Upper lobe of left lung (tissue), 6 donors: Measurements from ENCODE around the gene IL1RAPL1. TPM values are rescaled to one million over a fixed set of nuclear protein-coding genes. Genes with fewer than 3 reads are reported as not detected.

ENCODE experiments used
- ATAC-seq, 2 donors: fragments of 200-7000 bp; cut with Tn5 transposase; one replicate each; pipeline ENCODE4 v1.9.1; 2022; ENCODE audit warnings: mild to moderate bottlenecking in 2 of 2, moderate library complexity in 2 of 2; ENCODE audit not compliant: low FRiP score in 2 of 2
- DNase-seq, 2 donors: peaks; one replicate each; pipeline ENCODE4 v3.0.0-alpha.2; 2019 to 2020
- H3K27ac ChIP-seq, 4 donors: fragments of 200-600 bp; sonication (generic); one replicate each; pipeline ENCODE4 v1.5.1; 2016 to 2019
- H3K27me3 ChIP-seq, 4 donors: fragments of 200-600 bp; sonication (generic); one replicate each; pipeline ENCODE4 v1.5.1; 2017 to 2019
- H3K36me3 ChIP-seq, 4 donors: fragments of 200-600 bp; sonication (generic); one replicate each; pipeline ENCODE4 v1.5.1; 2016 to 2019
- H3K4me1 ChIP-seq, 4 donors: fragments of 200-600 bp; sonication (generic); one replicate each; pipeline ENCODE4 v1.5.1; 2018 to 2019
- H3K4me3 ChIP-seq, 4 donors: fragments of 200-600 bp; sonication (generic); one replicate each; pipeline ENCODE4 v1.5.1; 2017 to 2019; ENCODE audit warnings: mild to moderate bottlenecking in 2 of 4, moderate library complexity in 1 of 4
- H3K9me3 ChIP-seq, 4 donors: fragments of 200-600 bp; sonication (generic); one replicate each; pipeline ENCODE4 v1.5.1; 2018 to 2019
- EP300 ChIP-seq, 4 donors: sonication (generic); formaldehyde crosslinking; IDR thresholded peaks; one replicate each; pipeline ENCODE4 v1.5.1; 2017; ENCODE audit warnings: antibody characterized with exemption in 4 of 4, control low read depth in 2 of 4
- POLR2A ChIP-seq, 4 donors: fragments of 450-650 bp; IDR thresholded peaks; one replicate each; pipeline ENCODE4 v1.5.1; 2016 to 2017; ENCODE audit warnings: antibody characterized with exemption in 4 of 4, mild to moderate bottlenecking in 2 of 4
- POLR2AphosphoS5 ChIP-seq, 2 donors: sonication (generic); formaldehyde crosslinking; IDR thresholded peaks; one replicate each; pipeline ENCODE4 v1.5.1; 2017; ENCODE audit warnings: antibody characterized with exemption in 2 of 2
- WGBS, 2 donors: methylation state at CpG; one replicate each; pipeline ENCODE4 v1.1.5; 2017 to 2018; 5-methylcytosine and 5-hydroxymethylcytosine counted together
- total RNA-seq, 6 donors: library from RNA; depleted of rRNA in 4 of 6; stranded (reverse); fragments of >200 nt in 4 of 6; gene quantifications; one replicate each; pipeline versions ENCODE4 v1.1.0 to v1.2.1, GENCODE V29; 2016 to 2021
- TF ChIP-seq, protein P1 (sequence below), 6 experiments: fragments of 450-650 bp in 4 of 6; fragments of 200-600 bp in 2 of 6; sonication (generic) in 2 of 6; IDR thresholded peaks; one replicate each; pipeline ENCODE4 v1.5.1; 2016 to 2019; ENCODE audit warnings: antibody characterized with exemption in 6 of 6
- donor health status: DM: no; HTN: no; CAD: no; lungs with moderate emphysema.
- donor health status: DM: no; HTN: yes; CAD: no; lungs with severe emphysema.

The IL1RAPL1 gene
- total RNA-seq, 6 donors from 2014 or later = 0.09 to 0.46 (median 0.33) TPM; not detected in 3

DNA sequence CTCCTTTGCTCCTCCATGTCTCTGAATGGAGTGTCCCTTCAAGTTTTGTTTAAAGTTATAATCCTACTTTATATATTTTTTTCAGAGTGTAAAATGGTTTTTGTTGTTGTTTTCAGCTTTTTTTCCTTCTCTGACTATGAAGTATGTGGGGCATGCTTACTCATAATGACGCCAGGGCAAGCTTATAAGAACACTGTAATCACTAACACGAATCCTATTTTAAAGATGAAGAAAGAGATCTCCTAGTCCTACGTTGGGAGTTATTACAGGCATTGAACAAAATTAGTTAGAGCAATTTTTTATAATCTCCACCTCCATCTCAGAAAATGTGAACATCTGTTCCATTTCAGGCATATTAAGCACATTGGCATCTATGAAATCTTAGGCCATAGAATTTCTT lies 1360.0 kb downstream of the IL1RAPL1 start:
- no peak for DNase-seq

DNA sequence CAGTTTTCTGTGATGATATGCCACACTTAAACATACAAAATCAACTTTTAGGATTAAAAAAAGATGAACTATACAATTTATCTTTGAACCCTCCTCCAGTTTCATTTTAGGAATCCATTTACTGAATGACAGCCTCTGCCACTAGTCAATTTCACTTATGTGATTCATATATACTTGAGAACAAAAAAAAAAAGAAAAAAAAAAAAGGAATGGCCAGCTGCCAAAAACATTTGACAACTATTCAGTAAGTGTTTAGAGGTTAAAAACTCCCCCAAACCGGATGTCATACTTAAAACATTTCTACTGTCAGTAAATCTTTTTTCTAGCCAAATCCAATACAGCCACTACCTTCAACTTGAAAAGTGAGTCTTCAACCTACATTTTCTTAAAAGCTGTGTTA lies 1361.4 kb downstream of the IL1RAPL1 start:
- no peaks in the 10 kb centered on the region for H3K4me1 ChIP-seq
- no peaks in the 10 kb centered on the region for H3K36me3 ChIP-seq
- DNase-seq = no peak
- H3K27me3 ChIP-seq = no peaks in the 10 kb centered on the region
- ATAC-seq = no peak
- H3K4me3 ChIP-seq = no peak overlapping the region
- WGBS, 2 donors = 9 to 12% methylated on average over 1 of the region's 1 CpG
- H3K9me3 ChIP-seq = no peaks in the 10 kb centered on the region
- no peak overlapping the region for H3K27ac ChIP-seq
- TF ChIP-seq POLR2AphosphoS5 (IDR thresholded peaks at IDR 0.05) (no peak), EP300 (IDR thresholded peaks at IDR 0.05) (no peak), POLR2A (IDR thresholded peaks at IDR 0.05) (no peak)
- TF ChIP-seq, protein P1, sequence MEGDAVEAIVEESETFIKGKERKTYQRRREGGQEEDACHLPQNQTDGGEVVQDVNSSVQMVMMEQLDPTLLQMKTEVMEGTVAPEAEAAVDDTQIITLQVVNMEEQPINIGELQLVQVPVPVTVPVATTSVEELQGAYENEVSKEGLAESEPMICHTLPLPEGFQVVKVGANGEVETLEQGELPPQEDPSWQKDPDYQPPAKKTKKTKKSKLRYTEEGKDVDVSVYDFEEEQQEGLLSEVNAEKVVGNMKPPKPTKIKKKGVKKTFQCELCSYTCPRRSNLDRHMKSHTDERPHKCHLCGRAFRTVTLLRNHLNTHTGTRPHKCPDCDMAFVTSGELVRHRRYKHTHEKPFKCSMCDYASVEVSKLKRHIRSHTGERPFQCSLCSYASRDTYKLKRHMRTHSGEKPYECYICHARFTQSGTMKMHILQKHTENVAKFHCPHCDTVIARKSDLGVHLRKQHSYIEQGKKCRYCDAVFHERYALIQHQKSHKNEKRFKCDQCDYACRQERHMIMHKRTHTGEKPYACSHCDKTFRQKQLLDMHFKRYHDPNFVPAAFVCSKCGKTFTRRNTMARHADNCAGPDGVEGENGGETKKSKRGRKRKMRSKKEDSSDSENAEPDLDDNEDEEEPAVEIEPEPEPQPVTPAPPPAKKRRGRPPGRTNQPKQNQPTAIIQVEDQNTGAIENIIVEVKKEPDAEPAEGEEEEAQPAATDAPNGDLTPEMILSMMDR (IDR thresholded peaks at IDR 0.05) = no peak

More for the DNA sequence above, 1360.0 kb downstream of the IL1RAPL1 start:
- Histone ChIP-seq H3K4me3 (no peak overlapping the region), H3K27ac (no peak overlapping the region), H3K4me1 (no peaks in the 10 kb centered on the region), H3K27me3 (no peaks in the 10 kb centered on the region), H3K36me3 (no peaks in the 10 kb centered on the region), H3K9me3 (no peaks in the 10 kb centered on the region)
- 58 to 86% methylated on average over 3 of the region's 3 CpGs for WGBS, 2 donors
- no peak for ATAC-seq
- no peak for TF ChIP-seq EP300 (IDR thresholded peaks at IDR 0.05)
- TF ChIP-seq, protein P1 (IDR thresholded peaks at IDR 0.05) = no peak

DNA sequence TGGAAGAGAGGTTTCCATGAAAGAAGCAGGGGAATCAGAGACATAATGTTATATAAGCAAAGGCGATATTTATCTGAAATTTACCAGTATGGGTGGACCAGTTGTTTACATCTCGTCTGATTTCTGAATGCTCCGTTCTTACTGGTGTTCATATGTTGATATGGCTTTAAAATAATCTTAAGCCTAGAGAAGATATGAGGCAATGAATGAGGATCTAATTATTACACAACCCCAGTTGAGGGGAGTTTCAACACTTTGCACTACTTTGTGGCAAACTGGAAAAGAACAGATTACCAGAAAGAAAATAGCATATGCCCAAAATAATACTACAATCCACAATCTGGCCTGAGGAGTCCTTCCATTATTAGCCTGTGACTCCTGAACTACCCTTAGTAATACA lies 1364.8 kb downstream of the IL1RAPL1 start:
- no peaks in the 10 kb centered on the region for H3K4me1 ChIP-seq
- no peak overlapping the region for H3K27ac ChIP-seq
- WGBS, 2 donors = 74 to 90% methylated on average over 3 of the region's 3 CpGs
- ATAC-seq (no peak), DNase-seq (no peak)
- H3K4me3 ChIP-seq = no peak overlapping the region
- no peaks in the 10 kb centered on the region for H3K27me3 ChIP-seq
- no peaks in the 10 kb centered on the region for H3K9me3 ChIP-seq
- no peaks in the 10 kb centered on the region for H3K36me3 ChIP-seq
- TF ChIP-seq POLR2AphosphoS5 (IDR thresholded peaks at IDR 0.05) (no peak), POLR2A (IDR thresholded peaks at IDR 0.05) (no peak), EP300 (IDR thresholded peaks at IDR 0.05) (no peak)
- TF ChIP-seq, protein P1 (IDR thresholded peaks at IDR 0.05) = no peak

DNA sequence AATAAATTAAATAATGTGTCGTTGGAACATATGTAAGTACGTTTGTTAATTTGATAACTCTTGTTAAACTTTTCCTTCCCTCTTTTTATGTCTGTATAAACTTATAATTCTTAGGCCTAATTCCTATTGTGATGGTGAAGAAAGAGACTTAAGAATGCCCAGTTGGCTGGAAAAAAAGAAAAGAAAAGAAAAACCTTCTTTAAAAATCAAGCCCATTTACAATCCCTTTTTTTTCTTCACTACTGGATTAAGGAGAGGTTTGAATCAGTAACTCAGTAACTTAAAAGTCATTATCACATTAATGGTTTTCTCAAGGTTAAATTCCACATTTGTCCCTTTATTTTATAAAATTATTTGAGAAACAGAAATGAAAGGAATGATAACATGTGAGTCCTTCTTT lies 1374.8 kb downstream of the IL1RAPL1 start:
- H3K27ac ChIP-seq = no peak overlapping the region
- no peaks in the 10 kb centered on the region for H3K9me3 ChIP-seq
- H3K4me1 ChIP-seq = no peaks in the 10 kb centered on the region
- DNase-seq (no peak), ATAC-seq (no peak)
- WGBS, 2 donors = 57 to 85% methylated on average over 2 of the region's 2 CpGs
- no peak overlapping the region for H3K4me3 ChIP-seq
- no peaks in the 10 kb centered on the region for H3K36me3 ChIP-seq
- TF ChIP-seq POLR2A (IDR thresholded peaks at IDR 0.05) = no peak
- TF ChIP-seq POLR2AphosphoS5 (IDR thresholded peaks at IDR 0.05) = no peak
- TF ChIP-seq, protein P1 (IDR thresholded peaks at IDR 0.05) = no peak
- TF ChIP-seq EP300 (IDR thresholded peaks at IDR 0.05) = no peak
- no peaks in the 10 kb centered on the region for H3K27me3 ChIP-seq

DNA sequence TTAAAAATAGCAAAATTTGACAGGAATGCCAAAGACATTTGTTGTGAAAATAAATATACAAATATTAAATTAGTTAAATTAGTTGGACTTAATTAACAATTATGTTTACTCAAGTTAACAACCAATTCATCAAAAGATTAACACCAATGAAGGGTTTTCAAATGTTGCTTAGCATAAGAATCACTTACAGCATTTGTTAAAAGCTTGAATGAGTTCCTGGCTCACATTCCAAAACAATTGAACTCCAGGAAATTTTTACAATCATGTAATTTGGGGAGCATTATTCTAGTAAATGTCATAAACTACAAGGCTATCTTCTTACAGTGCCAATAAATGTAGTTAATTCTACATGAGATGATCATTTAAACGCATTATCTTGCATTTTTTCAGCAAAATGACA lies 1378.4 kb downstream of the IL1RAPL1 start:
- DNase-seq = no peak

More for the DNA sequence above, 1378.4 kb downstream of the IL1RAPL1 start:
- no peak for ATAC-seq
- Histone ChIP-seq H3K27me3 (no peaks in the 10 kb centered on the region), H3K36me3 (no peaks in the 10 kb centered on the region), H3K27ac (no peak overlapping the region), H3K9me3 (no peaks in the 10 kb centered on the region), H3K4me1 (no peaks in the 10 kb centered on the region), H3K4me3 (no peak overlapping the region)
- TF ChIP-seq, protein P1 (IDR thresholded peaks at IDR 0.05) = no peak
- TF ChIP-seq EP300 (IDR thresholded peaks at IDR 0.05) (no peak), POLR2A (IDR thresholded peaks at IDR 0.05) (no peak), POLR2AphosphoS5 (IDR thresholded peaks at IDR 0.05) (no peak)
- 50 to 94% methylated on average over 1 of the region's 1 CpG for WGBS, 2 donors
